GM18861 (cell line): ENCODE data around the gene SH3TC2.
A peak's percentile ranks its signal among the peaks of the same experiment; 100 is the strongest.

Source experiments
- ATAC-seq: cut with Tn5 transposase; IDR thresholded peaks from one replicate; pipeline ENCODE4 v1.9.1; 2021; ENCODE audit not compliant: unreplicated experiment

SH3TC2 gene

DNA sequence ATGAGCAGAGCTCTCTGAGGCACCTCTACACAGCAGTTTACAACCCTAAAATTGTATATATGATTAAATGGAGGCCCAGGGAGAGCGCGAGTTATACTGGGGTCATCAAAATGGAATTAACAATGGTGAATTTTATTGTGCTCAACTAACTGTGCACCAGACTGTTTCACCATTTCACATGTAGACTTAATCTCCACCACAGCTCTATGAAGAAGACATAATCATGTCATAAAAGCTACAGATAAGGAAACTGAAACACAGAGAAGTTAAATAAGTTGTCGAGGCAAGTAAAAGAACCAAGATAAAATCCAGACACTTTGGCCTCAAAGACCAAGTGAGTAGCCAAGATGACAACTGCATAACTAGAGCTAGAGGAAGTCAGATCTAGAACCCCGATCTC, 1.5 kb downstream of the SH3TC2 start:
- ATAC-seq, result no peak

DNA sequence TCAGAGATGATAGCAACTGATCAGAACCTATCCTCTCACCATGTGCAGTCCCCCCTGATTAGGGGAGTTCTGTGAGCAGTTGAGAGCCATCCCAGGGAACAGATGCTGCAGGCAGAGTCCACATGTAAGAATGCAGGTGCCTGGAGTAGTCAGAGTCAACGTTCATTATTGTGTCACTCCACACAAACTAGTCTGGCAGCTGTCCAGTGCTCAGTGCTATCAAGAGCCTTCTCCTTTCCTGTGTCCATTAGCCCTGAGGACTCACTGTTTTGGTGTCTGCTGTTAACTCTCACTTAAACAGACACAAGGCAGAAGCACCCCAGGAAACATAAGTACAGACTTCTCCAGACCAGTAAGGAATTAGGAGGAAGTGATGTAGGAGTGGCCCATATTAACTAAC, 2.5 kb downstream of the SH3TC2 start:
- no peak for ATAC-seq

DNA sequence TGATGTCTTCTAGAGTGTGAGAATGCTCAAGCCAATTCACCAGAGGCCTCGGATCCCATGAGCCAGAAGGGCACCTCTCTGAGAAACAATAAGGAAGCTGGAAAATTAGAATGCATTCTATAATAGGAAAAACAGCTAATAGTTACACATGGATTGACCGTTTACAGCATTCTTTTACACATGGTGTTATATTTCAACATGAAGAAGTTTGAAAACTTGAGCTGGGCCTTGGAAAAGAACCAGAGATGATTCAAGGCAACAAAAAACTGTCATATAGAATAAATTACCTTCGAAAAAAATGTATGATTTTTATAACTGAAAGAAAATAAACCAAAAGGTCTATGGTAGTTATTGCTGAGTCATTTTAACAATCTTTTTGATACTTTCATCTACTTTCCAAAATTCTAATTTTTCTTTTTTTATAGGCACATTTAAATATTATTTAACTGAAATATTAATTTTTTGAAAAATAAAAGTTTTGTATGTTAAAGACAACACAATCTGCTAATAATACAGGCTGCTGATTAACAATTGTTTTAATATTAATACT, 6.2 kb downstream of the SH3TC2 start:
- no peak for ATAC-seq

DNA sequence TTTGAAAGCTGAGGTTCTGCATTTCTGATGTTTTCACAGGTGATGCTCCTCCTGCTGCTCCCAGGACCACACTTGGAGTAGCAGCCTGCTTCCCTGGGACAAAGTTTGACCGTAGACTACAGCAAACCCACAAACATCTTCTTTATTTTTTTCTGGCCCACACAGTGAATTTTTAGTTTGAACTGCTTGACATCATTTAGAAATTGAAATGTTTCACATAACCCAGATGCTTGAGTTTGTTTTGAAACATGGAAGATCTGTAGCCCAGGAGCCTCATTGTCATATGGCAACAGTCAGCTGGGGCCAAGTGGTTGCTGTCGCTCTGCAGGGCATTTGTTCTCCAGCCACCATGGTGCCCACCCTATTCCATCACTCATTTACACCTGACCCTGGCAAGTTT, 8.4 kb downstream of the SH3TC2 start:
- ATAC-seq, result no peak

DNA sequence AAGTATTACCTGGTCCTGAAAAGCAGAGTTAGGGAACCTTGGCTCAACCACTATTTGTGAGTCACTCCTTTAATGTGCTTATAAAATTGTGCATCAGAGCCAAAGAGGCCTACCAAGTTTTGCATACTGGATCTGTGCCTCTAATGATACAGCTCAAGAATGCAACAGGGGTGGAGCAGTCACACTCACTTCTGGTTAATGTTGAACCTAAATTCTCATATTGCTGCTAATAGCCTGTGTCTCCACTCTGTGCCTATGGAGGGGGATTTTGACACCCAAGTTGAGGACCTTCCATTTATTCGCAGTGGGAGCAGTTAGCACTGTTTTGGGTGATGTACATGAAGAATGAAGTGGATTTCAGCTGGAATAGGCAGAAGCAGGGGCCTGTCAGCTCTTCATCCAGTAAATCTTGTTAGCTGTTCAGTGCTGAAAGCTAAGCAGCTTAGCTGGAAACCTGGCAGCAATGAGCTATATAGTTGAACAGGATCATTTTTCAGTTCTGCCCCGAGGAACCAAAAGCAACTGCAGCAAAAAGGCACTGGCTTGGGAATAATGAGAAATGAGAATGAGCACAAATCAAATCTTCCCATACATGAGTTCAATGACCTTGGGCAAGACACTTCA, 9.7 kb downstream of the SH3TC2 start:
- ATAC-seq, result no peak

DNA sequence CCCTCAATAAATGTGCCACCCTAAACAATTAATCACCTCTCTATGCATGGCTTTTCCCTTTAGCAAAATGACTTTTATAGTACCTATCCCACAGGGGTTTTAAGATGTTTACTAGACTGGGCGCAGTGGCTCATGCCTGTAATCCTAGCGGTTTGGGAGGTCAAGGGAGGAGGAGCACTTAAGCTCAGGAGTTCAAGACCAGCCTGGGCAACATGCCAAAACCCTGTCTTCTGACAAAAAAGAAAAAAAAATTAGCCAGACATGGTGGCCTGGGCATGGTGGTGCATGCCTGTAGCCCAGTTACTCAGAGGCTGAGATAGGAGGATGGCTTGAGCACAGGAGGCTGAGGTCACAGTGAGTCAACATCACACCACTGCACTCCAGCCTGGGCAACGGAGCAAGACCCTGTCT, 13.5 kb downstream of the SH3TC2 start:
- no peak for ATAC-seq

DNA sequence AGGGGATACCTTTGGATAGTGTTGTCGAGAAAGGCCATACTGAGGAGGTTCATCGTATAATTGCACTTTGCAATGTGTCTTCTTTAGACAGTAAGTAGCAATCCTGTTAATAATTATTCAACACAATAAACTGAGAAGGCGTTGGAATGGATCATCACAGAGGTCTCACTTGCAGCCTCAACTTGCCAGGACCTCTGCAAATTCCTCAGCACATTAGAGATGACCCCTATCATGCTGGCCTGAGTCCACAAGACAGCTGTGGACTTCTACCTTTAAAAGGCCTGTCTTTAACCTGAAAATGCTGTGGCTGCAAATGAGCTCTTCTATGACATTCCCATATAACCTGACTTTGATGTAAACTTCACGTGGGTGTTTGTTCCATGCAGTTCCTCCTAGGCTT, 14.1 kb downstream of the SH3TC2 start:
- ATAC-seq, result no peak

DNA sequence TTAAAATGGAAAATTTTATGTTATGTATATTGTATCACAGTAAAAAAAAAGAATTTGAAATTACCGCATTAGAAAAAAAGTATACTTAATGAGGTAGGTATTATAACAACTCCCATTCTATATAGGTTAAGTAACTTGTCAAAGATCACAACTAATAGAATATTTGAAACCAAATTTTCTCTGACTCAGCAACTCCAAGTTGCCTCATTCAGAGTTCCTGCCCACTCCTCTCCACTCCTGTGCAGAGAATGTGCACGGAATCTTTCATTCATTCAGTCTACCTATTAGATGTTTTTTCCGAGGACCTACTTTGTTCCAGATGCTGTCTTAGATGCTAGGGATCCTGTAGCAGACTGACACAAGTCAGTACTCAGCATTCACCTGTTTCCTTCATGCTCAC, 15.4 kb downstream of the SH3TC2 start:
- ATAC-seq, result no peak

DNA sequence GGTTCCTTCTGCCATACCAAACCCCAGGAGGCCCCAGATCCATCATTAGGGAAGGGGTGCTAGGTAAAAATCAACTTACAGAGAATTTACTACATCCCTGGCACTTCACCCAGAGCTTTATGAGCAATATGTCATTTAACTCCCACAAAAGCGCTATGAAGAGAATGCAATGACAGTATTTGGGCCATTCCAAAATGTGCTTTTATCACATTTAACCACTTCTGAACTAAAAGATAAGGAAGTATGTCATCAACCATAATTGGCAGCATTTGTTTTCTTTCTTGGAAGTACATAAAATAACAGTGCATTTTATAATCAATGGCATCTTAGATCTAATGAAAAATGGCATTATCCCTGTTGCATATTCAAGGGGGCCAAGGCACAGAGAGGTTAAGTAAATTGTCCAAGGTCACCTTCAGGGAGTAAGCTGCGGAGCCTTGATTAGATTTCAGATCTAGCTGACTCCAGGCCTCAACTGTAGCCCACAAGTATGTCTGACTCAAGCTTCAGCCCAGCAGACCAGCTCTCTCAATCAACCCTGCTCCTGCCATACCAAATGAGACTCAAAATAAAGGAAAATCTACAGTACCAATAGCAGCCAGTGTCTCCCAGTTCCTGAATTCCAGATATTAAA, 16.5 kb downstream of the SH3TC2 start:
- no peak for ATAC-seq

DNA sequence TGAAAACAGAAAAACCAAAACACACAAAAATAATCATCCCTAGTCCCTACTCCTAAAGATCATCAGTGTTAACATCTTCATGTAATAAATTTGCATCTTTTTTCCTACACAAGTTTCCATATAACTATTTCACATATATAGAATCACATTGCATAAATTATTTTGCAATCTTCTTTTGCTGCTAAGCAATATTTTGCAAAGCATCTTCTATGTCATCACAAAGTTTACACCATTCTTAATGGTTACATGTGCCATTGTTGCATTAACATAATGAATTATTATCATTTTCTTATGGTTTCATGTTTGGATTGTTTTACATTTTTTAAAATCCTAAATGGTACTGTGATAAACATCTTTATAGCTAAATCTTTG, 17.8 kb downstream of the SH3TC2 start:
- ATAC-seq, result no peak

DNA sequence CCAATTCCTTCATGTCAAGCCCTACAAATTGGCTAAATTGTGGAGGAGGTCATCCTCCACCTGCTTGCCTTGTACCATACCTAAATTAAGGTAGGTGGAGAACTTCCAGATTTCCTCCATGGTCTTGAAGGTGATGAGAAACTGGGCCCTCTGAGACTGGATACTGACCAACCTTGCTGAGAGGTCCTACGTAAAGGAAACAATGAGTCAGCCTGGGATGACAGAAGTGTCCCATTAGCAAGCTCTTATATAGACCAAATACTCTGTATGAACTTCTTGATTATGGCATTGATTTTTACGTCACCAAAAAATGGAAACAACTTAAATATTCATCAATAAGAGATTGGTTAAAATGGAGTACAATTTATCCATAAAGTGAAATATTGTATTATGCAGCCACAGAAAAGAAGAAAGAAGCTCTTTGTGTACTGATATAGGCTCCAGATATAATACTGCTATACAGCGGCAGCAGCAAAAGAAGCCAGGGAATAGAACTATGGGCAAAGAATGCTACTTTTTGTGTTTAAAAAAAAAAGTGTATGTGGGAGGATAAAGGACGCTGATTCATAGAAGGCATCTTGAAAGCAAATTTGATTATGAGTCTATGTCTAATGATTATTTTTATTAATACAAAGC, 18.3 kb downstream of the SH3TC2 start:
- ATAC-seq, result no peak

DNA sequence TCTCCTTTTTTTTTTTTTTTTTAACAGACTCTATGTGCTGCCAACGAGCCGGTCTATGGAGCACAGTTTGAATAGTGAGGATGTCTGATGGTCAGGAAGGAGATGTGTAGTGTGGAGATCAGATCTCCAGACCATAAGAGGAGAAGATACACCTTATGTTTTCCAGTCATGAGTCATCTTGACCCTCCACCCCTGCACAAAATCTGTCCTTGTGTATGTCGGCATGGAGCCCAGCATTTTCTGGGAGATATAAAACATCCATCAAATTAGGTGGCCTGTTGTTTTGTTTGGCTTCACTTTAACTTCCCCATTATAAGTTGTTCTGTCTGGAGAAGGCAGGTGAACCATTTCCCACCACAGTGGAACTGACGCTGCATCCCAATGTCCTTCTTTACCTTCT, 19.2 kb downstream of the SH3TC2 start:
- no peak for ATAC-seq

DNA sequence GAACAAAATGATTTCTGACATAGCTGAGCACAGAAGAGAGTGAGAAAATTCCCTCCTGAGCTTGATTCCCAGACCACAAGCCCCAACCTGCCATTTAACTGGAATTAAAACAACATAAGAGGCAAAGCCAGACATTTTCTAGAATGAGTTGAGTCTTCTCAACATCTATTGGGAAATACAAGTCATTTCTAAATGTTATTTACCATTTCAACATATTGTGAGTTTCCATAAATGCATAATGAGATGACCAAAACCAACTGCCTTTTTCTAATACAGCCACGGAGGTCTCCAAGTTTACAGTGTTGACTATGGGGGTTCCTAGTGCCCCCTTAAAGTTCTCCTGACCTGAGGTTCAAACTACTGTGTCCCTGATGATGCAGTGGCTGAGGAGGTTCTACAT, 20.0 kb downstream of the SH3TC2 start:
- no peak for ATAC-seq

DNA sequence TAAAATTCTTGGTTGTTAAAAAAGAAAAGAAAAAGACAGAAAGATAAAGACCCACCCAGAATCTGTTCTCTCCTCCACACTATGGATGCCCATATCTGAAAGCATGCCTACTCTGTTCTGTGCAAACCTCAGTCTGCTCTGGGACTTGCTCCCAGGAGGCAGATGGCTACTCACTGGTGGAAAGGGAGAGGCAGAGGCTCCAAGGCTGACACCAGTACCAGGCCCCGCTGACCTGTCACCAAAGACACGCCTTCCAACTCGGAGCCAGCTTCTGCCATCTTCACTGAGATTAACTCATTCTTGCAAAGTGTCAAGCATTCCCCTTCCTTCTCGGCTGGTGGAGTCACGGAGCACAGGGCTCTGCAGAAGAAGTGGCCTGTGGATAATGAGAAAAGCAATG, 21.6 kb downstream of the SH3TC2 start:
- ATAC-seq, result no peak

DNA sequence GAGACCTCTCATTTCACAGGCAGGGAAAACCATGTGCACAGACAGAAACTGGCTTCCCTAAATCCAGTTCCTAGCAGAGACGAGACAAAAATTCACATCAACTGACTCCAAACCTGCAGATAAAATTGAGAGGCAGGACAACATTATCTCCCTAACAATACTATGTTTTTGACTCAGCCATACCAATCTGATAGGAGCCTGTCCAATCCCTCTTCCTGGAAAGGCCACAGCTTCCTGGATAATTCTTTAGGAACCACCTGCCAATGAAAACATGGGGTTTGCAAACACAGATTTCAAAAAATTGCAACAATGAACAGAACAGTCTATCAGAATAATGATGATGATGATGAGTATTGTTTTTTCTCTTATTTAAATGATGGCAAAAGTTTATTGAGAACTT, 22.4 kb downstream of the SH3TC2 start:
- no peak for ATAC-seq

DNA sequence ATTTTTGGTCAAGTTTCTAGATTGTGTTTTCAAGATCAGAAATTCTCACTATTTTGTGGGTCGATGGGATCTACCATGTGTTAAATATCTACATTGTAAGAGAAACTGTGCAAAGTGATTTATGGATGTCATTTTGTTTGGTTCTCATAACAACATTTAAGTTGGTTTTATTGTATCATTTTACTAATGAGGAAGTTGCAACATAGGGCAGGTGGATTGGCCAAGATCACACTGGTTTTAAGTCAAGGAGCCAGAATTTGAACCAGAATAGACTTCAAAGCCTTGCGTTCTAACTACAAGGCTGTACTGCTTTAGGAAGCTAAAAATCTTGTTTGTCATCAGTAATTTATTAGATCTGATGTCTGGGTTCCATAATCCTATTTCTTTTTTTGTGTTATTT, 23.4 kb downstream of the SH3TC2 start:
- no peak for ATAC-seq

DNA sequence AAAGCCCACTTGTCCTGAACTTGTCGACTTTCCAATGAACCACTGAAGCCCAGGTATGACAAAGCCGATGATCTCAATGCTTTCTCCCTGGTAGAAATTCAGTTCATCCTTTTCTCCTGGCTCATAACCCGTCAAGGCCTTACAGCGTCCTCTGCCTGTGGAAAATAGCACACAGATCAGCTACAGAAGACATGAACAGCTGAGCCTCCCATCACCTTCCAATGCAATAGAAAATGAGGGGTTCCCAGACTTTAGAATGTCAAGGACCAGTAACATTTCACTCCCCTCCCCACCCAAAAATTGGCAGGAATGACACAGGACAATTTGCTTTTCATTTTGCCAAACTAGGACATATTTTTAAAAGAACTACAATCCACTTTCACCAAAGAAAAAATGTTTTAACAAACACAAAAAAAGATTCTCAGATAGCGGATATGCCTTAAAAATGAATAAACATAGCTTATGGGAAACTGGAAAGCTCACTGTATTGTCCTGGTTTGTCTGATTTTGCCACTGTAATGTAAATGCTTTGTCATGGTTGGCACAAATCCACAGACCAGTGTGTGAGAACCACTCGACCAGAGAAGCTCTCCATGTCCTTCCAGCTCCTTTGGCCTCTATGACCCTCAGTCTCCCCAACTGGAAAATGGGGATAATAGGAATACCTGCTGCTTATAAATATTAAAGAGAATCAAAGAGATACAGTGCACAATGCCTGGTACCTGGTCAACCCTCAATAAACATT, 24.4 kb downstream of the SH3TC2 start:
- ATAC-seq, result no peak

DNA sequence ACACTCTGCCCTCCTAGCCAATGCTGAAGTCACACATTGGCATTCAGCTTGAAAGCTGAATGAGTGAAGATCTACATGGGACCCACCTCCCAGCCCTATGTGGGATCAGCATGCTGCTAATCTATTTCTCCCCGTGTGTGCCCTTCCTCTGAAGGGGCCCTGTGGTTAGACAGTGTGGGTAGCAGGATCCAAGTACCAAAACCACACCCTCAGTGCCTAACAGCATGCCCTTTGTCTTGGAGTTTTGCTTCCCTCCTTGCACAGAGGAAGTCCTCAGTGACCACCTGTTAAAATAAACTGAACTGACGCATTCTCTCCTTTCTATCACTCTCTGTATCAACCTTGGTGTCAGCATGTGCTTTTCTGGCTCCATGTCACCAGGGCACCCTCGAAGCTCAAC, 25.0 kb downstream of the SH3TC2 start:
- no peak for ATAC-seq

DNA sequence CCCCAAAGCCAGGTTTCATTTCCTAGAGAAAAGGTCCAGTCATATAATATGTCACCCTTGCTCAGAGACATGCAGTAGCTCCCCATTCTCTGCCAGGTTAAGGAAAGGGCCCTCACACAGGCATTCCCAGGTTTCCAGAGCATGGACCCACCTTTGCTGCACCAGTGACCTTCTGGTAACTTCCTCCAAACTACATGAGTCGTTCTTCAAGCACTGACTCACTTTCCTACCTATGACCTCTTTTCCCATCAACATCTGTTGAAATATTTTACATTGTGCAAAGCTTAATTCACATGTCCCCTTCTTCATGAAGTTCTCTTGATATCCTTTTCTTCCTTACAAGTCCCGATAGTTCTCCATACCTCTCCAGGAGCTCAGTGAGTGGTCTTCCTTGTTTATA, 25.9 kb downstream of the SH3TC2 start:
- no peak for ATAC-seq

DNA sequence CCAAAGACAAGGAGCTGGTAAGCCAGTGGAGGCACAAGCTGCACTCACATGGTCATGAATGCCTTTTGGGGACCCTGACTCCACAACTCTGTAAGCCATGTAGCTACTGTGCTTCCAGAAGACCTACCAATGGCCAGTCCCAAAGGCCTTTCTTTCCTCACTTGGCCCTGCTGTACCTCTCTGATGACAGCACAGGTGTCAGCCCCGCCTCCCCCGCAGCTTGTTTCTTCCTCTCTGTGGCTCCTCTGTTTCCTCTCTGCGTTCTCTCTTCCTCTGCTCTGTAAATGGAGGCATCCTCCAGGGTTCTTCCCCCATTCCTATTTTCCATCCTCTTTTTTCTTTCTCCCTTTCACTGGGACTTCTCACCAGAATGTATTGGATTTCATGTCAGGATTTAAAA, 26.7 kb downstream of the SH3TC2 start:
- no peak for ATAC-seq

DNA sequence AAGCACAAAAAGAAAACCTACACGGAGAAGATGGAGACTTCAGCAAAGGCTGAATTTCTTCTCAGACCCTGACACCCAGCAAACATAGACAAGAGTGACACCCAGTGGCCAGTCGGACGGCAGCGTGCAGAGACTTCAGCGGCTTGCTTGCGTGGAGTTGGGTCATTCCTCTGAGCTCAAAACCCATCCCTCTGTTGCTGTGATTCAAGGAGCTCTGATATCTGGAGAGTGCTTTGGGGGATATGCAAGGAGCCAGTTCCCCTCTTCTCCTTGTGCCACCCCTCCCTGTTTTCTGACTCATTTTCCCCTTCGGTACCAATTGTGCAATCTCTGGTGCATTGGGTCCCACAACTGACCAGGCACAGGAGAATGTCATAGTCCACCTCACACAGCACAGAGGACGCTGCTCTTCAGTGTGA, 27.5 kb downstream of the SH3TC2 start:
- peak; percentile 87 for ATAC-seq
